Thyroid gland (tissue), 4 donors: ENCODE results near the gene CARD8. TPM values are rescaled to one million over a fixed set of nuclear protein-coding genes. Genes with fewer than 3 reads are reported as not detected.
"Not testable (repeated sequence)": the region's sequence is repeated elsewhere in the genome, so short reads cannot be mapped to it uniquely, and the experiment has no call there.

Source experiments
- DNase-seq, 2 donors: peaks; one replicate each; pipeline ENCODE4 v3.0.0-alpha.2; 2019
- H3K27ac ChIP-seq, 3 donors: fragments of 200-600 bp; sonication (generic); 1 replicate in 2 of 3; 2 replicates in 1 of 3; pipeline ENCODE4 v1.5.1; 2016 to 2019; ENCODE audit warnings: mild to moderate bottlenecking in 1 of 3, moderate library complexity in 1 of 3
- H3K27me3 ChIP-seq: fragments of 200-600 bp; sonication (generic); one replicate; pipeline ENCODE4 v1.5.1; 2019
- H3K36me3 ChIP-seq, 2 donors: fragments of 200-600 bp; sonication (generic); one replicate each; pipeline ENCODE4 v1.5.1; 2016 to 2019
- H3K4me1 ChIP-seq, 2 donors: fragments of 200-600 bp; sonication (generic); one replicate each; pipeline ENCODE4 v1.5.1; 2017 to 2019
- H3K4me3 ChIP-seq, 3 donors: fragments of 200-600 bp; sonication (generic); replicated peaks in 1 of 3; 1 replicate in 2 of 3; 2 replicates in 1 of 3; pipeline ENCODE4 v1.5.1; 2016; ENCODE audit warnings: mild to moderate bottlenecking in 1 of 3
- H3K9me3 ChIP-seq: fragments of 200-600 bp; sonication (generic); one replicate; pipeline ENCODE4 v1.5.1; 2017
- CTCF ChIP-seq, 6 experiments: fragments of 200-600 bp in 3 of 6; fragments of 450-650 bp in 3 of 6; sonication (generic) in 3 of 6; IDR thresholded peaks; one replicate each; pipeline ENCODE4 v1.5.1; 2016 to 2019; ENCODE audit warnings: antibody characterized with exemption in 6 of 6, mild to moderate bottlenecking in 2 of 6, inconsistent platforms in 1 of 6, moderate library complexity in 1 of 6
- POLR2A ChIP-seq, 2 donors: fragments of 450-650 bp; IDR thresholded peaks; one replicate each; pipeline ENCODE4 v1.6.1; 2017; ENCODE audit warnings: antibody characterized with exemption in 2 of 2, mild to moderate bottlenecking in 2 of 2, moderate library complexity in 1 of 2
- WGBS, 2 donors: methylation state at CpG; one replicate each; pipeline ENCODE4 v1.1.5; 2017; 5-methylcytosine and 5-hydroxymethylcytosine counted together
- intact Hi-C: fragments of 100-400 bp; cut with DNase I; formaldehyde crosslinking; loops from one replicate; pipeline ENCODE4 v1.15.1; 2023
- total RNA-seq, 4 donors: library from RNA; depleted of rRNA; stranded (reverse); fragments of >200 nt; gene quantifications; one replicate each; pipeline ENCODE4 v1.2.3, GENCODE V29; 2016

CARD8 gene
- total RNA-seq, 4 donors from 2014 or later, result 37.0 to 58.9 (median 57.7) TPM

- no peaks in the 10 kb centered on the region for H3K27me3 ChIP-seq
- H3K36me3 ChIP-seq, result no peaks in the 10 kb centered on the region
- H3K27ac ChIP-seq, result no peak overlapping the region
- no peak for DNase-seq
- 92 to 98% methylated on average over 1 of the region's 1 CpG for WGBS, 2 donors
- no peak for TF ChIP-seq POLR2A (IDR thresholded peaks at IDR 0.05)
- no peak for TF ChIP-seq CTCF (IDR thresholded peaks at IDR 0.05)
- no peak overlapping the region for H3K4me3 ChIP-seq
- no peaks in the 10 kb centered on the region for H3K4me1 ChIP-seq
- H3K9me3 ChIP-seq, result no peaks in the 10 kb centered on the region
- intact Hi-C loops, result no loop called here
Observed at GRCh38 chr19:48301886-48302599, 46.3 kb upstream of the CARD8 start.

- 88 to 90% methylated on average over 7 of the region's 16 CpGs for WGBS, 2 donors
- Histone ChIP-seq H3K36me3 (no peaks in the 10 kb centered on the region), H3K27me3 (no peaks in the 10 kb centered on the region), H3K4me3 (no peak overlapping the region), H3K27ac (no peak overlapping the region), H3K4me1 (no peaks in the 10 kb centered on the region), H3K9me3 (no peaks in the 10 kb centered on the region)
- no peak for DNase-seq
- intact Hi-C loops, result no loop called here
- TF ChIP-seq POLR2A (IDR thresholded peaks at IDR 0.05), result no peak
- no peak for TF ChIP-seq CTCF (IDR thresholded peaks at IDR 0.05)
Observed at GRCh38 chr19:48297975-48298374, 42.3 kb upstream of the CARD8 start.

- intact Hi-C loops, result no loop called here
- Histone ChIP-seq H3K27me3 (no peaks in the 10 kb centered on the region), H3K27ac (no peak overlapping the region), H3K4me3 (no peak overlapping the region), H3K9me3 (no peaks in the 10 kb centered on the region), H3K36me3 (no peaks in the 10 kb centered on the region), H3K4me1 (no peaks in the 10 kb centered on the region)
- WGBS, 2 donors, result 87 to 88% methylated on average over 13 to 29 of the region's 42 CpGs
- TF ChIP-seq POLR2A (IDR thresholded peaks at IDR 0.05) (no peak), CTCF (IDR thresholded peaks at IDR 0.05) (no peak)
- no peak for DNase-seq
Observed at GRCh38 chr19:48296963-48297734, 41.4 kb upstream of the CARD8 start.

- Histone ChIP-seq H3K36me3 (no peaks in the 10 kb centered on the region), H3K4me1 (peaks cover 5 to 6% of the 10 kb centered on the region in 2 donors), H3K27me3 (no peaks in the 10 kb centered on the region), H3K4me3 (no peak overlapping the region), H3K9me3 (no peaks in the 10 kb centered on the region), H3K27ac (no peak overlapping the region)
- DNase-seq, result no peak
- intact Hi-C loops, result no loop called here
- 78 to 88% methylated on average over 10 of the region's 10 CpGs for WGBS, 2 donors
- TF ChIP-seq CTCF (IDR thresholded peaks at IDR 0.05) (no peak), POLR2A (IDR thresholded peaks at IDR 0.05) (no peak)
Observed at GRCh38 chr19:48295458-48295857, 39.7 kb upstream of the CARD8 start.

- no peak for DNase-seq
- peaks cover 8% of the 10 kb centered on the region in 2 donors for H3K4me1 ChIP-seq
- intact Hi-C loops, result loop anchor here (2.0 kb wide), 1 partner anchor 22 kb away; the partner anchor contains the start of gene ZNF114
- TF ChIP-seq CTCF (IDR thresholded peaks at IDR 0.05) (no peak), POLR2A (IDR thresholded peaks at IDR 0.05) (no peak)
- H3K9me3 ChIP-seq, result no peaks in the 10 kb centered on the region
- H3K27ac ChIP-seq, result no peak overlapping the region
- H3K27me3 ChIP-seq, result no peaks in the 10 kb centered on the region
- no peaks in the 10 kb centered on the region for H3K36me3 ChIP-seq
- H3K4me3 ChIP-seq, result no peak overlapping the region
- WGBS, 2 donors, result 87 to 91% methylated on average over 4 of the region's 4 CpGs
Observed at GRCh38 chr19:48292798-48293197, 37.1 kb upstream of the CARD8 start.

- H3K36me3 ChIP-seq, H3K4me1 ChIP-seq, DNase-seq, intact Hi-C loops, H3K9me3 ChIP-seq, H3K27me3 ChIP-seq: not testable (repeated sequence)
- peak overlapping the region in 2 of 3 donors; percentile 62 to 65 for H3K27ac ChIP-seq
- WGBS, 2 donors, result 15 to 22% methylated on average over 11 of the region's 11 CpGs
- H3K4me3 ChIP-seq, result peak overlapping the region in 1 of 3 donors; percentile 53
Observed at GRCh38 chr19:48291489-48291815, 35.7 kb upstream of the CARD8 start.
